Smooth muscle cell (in vitro differentiated cells): ENCODE data around the gene NEBL. TPM values are rescaled to one million over a fixed set of nuclear protein-coding genes. Genes with fewer than 3 reads are reported as not detected.

Experiments used
- DNase-seq: peaks from one replicate; lab custom pipeline; 2025; ENCODE audit not compliant: unreplicated experiment; lab: John Stamatoyannopoulos, UW
- H2AFZ ChIP-seq: fragments of 200-600 bp; sonication (generic); 2 replicates; pipeline ENCODE4 v1.6.0; 2016; ENCODE audit warnings: antibody characterized with exemption, low read depth, mild to moderate bottlenecking
- H3F3A ChIP-seq: fragments of 200-600 bp; sonication (generic); 2 replicates; pipeline ENCODE4 v1.6.0; 2017; ENCODE audit warnings: antibody characterized with exemption, low read depth
- H3K27ac ChIP-seq: fragments of 200-600 bp; sonication (generic); 2 replicates; pipeline ENCODE4 v1.5.1; 2016; ENCODE audit warnings: low read depth, mild to moderate bottlenecking
- H3K27me3 ChIP-seq: fragments of 200-600 bp; sonication (generic); 2 replicates; pipeline ENCODE4 v1.6.1; 2016; ENCODE audit warnings: low read depth, mild to moderate bottlenecking
- H3K36me3 ChIP-seq: fragments of 200-600 bp; sonication (generic); 2 replicates; pipeline ENCODE4 v1.5.1; 2016; ENCODE audit warnings: low read depth
- H3K4me1 ChIP-seq: fragments of 200-600 bp; sonication (generic); 2 replicates; pipeline ENCODE4 v1.5.1; 2016; ENCODE audit warnings: low read depth
- H3K4me2 ChIP-seq: fragments of 200-600 bp; sonication (generic); 2 replicates; pipeline ENCODE4 v1.6.0; 2016; ENCODE audit warnings: mild to moderate bottlenecking
- H3K4me3 ChIP-seq: fragments of 200-600 bp; sonication (generic); 2 replicates; pipeline ENCODE4 v1.5.1; 2016; ENCODE audit warnings: mild to moderate bottlenecking
- H3K79me2 ChIP-seq: fragments of 200-600 bp; sonication (generic); 2 replicates; pipeline ENCODE4 v1.6.0; 2016; ENCODE audit warnings: low read depth, mild to moderate bottlenecking
- H3K9ac ChIP-seq: fragments of 200-600 bp; sonication (generic); 2 replicates; pipeline ENCODE4 v1.6.0; 2016; ENCODE audit warnings: low read depth
- H3K9me3 ChIP-seq: fragments of 200-600 bp; sonication (generic); replicated peaks from 2 replicates; pipeline ENCODE4 v1.5.1; 2016; ENCODE audit warnings: low read depth
- H4K20me1 ChIP-seq: fragments of 200-600 bp; sonication (generic); 2 replicates; pipeline ENCODE4 v1.6.0; 2016; ENCODE audit warnings: low read depth
- WGBS: methylation state at CpG from one replicate; pipeline ENCODE4 v1.1.7; 2016; ENCODE audit warnings: low lambda C conversion rate; 5-methylcytosine and 5-hydroxymethylcytosine counted together
- polyA plus RNA-seq: library from polyadenylated mRNA; unstranded; fragments of >200 nt; fragmentation: Nextera tagmentation; extraction: Ambion mirVana; gene quantifications from 2 replicates; pipeline ENCODE4 v1.2.1, GENCODE V29; 2016
- total RNA-seq: library from RNA; depleted of rRNA; stranded (reverse); fragments of >200 nt; gene quantifications from 2 replicates; pipeline ENCODE4 v1.2.3, GENCODE V29; 2014
- TF ChIP-seq, protein P1 (sequence below): fragments of 200-600 bp; sonication (generic); IDR thresholded peaks from 2 replicates; pipeline ENCODE4 v1.5.1; 2017; ENCODE audit warnings: borderline replicate concordance, mild to moderate bottlenecking, antibody characterized with exemption; ENCODE audit not compliant: insufficient read depth, poor library complexity, severe bottlenecking

Gene NEBL
- total and polyA plus RNA-seq, 2 experiments from 2014 or later: 1.8 to 12.8 TPM

DNA sequence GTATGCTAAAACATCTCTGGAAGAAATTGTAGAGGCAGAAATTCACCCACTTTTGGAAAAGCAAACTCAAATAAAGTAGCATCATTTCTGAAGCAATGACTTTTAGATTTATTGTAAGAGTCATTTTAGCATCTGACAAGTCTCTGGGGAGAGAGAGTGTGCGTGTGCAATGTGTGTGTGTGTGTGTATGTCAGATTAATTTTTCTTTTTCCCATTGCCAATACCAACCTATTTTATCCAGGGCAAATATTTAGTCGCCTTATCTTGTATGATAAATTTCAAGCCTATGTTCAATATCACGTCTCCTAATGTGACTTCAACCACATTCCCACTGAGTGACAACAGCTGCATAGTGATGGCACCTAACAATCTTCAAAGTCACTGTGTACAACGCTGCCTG lies 101.7 kb downstream of the NEBL start:
- Histone ChIP-seq H3F3A (no peaks in the 10 kb centered on the region), H3K79me2 (no peaks in the 10 kb centered on the region), H3K4me1 (no peaks in the 10 kb centered on the region), H4K20me1 (no peaks in the 10 kb centered on the region), H3K27ac (no peak overlapping the region), H3K36me3 (no peaks in the 10 kb centered on the region), H3K4me2 (no peak overlapping the region), H3K27me3 (no peaks in the 10 kb centered on the region), H2AFZ (no peak overlapping the region), H3K9me3 (no peaks in the 10 kb centered on the region), H3K9ac (no peak overlapping the region), H3K4me3 (no peak overlapping the region)
- WGBS: 82% methylated on average over 4 of the region's 4 CpGs
- TF ChIP-seq, protein P1, sequence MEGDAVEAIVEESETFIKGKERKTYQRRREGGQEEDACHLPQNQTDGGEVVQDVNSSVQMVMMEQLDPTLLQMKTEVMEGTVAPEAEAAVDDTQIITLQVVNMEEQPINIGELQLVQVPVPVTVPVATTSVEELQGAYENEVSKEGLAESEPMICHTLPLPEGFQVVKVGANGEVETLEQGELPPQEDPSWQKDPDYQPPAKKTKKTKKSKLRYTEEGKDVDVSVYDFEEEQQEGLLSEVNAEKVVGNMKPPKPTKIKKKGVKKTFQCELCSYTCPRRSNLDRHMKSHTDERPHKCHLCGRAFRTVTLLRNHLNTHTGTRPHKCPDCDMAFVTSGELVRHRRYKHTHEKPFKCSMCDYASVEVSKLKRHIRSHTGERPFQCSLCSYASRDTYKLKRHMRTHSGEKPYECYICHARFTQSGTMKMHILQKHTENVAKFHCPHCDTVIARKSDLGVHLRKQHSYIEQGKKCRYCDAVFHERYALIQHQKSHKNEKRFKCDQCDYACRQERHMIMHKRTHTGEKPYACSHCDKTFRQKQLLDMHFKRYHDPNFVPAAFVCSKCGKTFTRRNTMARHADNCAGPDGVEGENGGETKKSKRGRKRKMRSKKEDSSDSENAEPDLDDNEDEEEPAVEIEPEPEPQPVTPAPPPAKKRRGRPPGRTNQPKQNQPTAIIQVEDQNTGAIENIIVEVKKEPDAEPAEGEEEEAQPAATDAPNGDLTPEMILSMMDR: no peak
- no peak for DNase-seq

DNA sequence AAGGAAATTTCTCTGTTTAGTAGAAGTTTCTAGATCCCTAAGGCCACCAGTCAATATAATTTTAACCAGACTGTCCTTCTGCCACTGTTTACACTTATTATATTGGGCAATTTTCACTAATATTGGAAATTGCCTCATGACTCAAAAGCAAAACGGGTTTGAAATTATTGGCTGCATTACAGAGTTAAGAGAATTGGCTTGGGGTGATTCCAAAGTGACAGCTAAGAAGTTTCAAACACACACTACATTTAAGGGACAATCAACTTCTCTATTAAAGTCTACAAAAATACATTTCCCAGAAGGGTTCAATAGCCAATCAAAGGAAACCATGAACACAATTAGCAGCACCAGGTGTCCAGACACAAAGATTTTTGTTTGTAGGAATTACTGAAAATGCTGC lies 111.9 kb downstream of the NEBL start:
- DNase-seq: no peak
- no peaks in the 10 kb centered on the region for H3K79me2 ChIP-seq
- H3F3A ChIP-seq: no peaks in the 10 kb centered on the region
- no peaks in the 10 kb centered on the region for H3K9me3 ChIP-seq
- no peaks in the 10 kb centered on the region for H3K36me3 ChIP-seq
- TF ChIP-seq, protein P1: no peak
- whole genome bisulfite sequencing: 85% methylated on average over 1 of the region's 1 CpG
- no peaks in the 10 kb centered on the region for H3K27me3 ChIP-seq
- no peak overlapping the region for H3K27ac ChIP-seq
- no peak overlapping the region for H2AFZ ChIP-seq
- no peak overlapping the region for H3K4me2 ChIP-seq
- no peaks in the 10 kb centered on the region for H3K4me1 ChIP-seq
- H3K4me3 ChIP-seq: no peak overlapping the region
- H3K9ac ChIP-seq: no peak overlapping the region
- no peaks in the 10 kb centered on the region for H4K20me1 ChIP-seq

DNA sequence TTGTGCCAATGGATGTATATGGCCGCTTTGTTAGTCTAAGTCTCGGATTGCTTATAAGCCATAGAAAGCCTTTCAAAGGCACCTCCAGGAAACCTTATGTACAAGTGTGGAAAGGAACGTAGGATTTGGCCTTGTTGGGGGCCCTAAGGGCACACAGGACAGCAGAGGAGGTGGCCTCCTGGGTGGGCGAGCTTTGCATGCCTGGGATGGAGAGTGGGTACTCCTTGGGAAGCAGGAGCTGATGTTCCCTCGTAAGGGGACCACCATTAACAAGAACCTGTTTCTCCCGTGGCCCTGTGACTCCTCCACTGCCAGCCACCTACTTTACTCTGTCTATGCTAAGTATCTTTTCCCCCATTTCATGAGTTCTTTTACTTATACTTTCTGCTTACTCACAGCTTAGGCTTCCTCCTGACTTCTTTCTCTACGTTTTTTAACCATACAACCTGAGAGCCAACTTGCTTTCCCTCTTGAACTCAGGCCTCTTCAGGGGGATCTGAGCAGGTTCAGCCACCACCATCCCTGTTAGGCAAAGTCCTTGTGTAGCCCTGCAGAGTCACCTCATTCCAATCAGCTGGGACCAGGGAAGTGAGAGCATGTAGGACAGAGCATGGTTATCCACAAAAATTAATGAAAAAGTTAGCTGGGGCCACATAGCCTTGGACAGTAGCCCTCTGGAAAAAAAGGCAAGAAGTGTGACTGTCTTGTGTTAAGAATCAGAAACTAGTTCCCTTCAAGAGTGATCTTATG lies 118.9 kb downstream of the NEBL start:
- no peak overlapping the region for H3K4me3 ChIP-seq
- no peak overlapping the region for H3K9ac ChIP-seq
- H3K27me3 ChIP-seq: no peaks in the 10 kb centered on the region
- H3K36me3 ChIP-seq: no peaks in the 10 kb centered on the region
- no peak overlapping the region for H2AFZ ChIP-seq
- WGBS: 92% methylated on average over 7 of the region's 7 CpGs
- H3K9me3 ChIP-seq: no peaks in the 10 kb centered on the region
- no peaks in the 10 kb centered on the region for H3K4me1 ChIP-seq
- no peak overlapping the region for H3K27ac ChIP-seq
- TF ChIP-seq, protein P1: no peak
- no peak for DNase-seq
- no peak overlapping the region for H3K4me2 ChIP-seq
- no peaks in the 10 kb centered on the region for H4K20me1 ChIP-seq
- H3K79me2 ChIP-seq: no peaks in the 10 kb centered on the region
- H3F3A ChIP-seq: no peaks in the 10 kb centered on the region
